GM04503 (cell line): ENCODE results near the gene ACSBG1.

Experiments
- DNase-seq: peaks from one replicate; pipeline ENCODE4 v3.0.0-alpha.2; 2012; ENCODE audit warnings: low read depth

Gene ACSBG1, protein sequence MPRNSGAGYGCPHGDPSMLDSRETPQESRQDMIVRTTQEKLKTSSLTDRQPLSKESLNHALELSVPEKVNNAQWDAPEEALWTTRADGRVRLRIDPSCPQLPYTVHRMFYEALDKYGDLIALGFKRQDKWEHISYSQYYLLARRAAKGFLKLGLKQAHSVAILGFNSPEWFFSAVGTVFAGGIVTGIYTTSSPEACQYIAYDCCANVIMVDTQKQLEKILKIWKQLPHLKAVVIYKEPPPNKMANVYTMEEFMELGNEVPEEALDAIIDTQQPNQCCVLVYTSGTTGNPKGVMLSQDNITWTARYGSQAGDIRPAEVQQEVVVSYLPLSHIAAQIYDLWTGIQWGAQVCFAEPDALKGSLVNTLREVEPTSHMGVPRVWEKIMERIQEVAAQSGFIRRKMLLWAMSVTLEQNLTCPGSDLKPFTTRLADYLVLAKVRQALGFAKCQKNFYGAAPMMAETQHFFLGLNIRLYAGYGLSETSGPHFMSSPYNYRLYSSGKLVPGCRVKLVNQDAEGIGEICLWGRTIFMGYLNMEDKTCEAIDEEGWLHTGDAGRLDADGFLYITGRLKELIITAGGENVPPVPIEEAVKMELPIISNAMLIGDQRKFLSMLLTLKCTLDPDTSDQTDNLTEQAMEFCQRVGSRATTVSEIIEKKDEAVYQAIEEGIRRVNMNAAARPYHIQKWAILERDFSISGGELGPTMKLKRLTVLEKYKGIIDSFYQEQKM

DNA sequence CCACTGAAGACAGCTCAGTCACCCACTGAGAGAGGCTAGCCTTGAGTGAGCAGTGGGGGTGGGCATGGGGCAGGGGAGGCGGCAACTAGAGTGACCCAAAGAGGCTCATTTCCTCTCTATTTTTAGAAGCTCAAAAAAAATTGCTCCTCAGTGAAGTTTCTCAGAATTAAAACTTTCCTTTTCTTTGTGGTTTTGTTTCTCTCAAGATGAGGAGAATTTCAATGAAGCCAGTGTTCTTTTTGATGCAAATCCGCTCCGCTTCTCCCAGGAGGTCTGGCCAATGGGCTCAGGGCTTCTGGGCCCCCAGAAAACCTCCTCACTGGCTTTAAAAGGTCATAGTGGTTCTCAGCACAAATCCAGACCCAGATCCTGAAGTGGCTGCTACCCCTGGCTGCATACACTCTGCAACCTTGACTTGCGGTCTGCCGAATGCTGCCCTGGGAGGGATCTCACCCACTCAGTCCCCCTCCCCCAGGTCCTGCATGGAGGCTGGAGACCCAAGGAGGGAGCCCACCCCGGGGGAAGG, at the start of gene ACSBG1:
Gene ACSBG1, minus strand, starts transcription at position 51 of the 526 bp plus-strand sequence. CDS start 64 bp downstream, outside the sequence.
- DNase-seq, result no peak

DNA sequence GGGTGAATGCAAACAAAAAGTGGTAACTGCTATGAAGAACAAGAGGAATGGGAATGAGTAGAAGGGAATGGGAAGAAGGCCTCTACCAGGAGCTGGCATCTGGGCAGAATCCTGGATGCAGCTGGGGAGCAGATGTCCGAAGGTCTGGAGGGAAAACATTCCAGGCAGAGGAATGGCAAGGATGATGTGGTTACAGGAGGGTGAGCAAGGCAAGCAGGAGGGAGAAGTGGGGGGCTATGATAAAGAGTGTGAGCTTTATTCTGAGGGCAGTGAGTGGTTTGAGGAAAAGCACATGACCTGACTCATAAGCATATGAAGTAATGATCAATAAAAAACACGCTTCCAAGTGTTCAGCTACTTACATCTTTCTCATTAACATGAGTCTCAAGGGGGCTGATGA, 48.0 kb upstream of the ACSBG1 start:
- DNase-seq, result no peak

DNA sequence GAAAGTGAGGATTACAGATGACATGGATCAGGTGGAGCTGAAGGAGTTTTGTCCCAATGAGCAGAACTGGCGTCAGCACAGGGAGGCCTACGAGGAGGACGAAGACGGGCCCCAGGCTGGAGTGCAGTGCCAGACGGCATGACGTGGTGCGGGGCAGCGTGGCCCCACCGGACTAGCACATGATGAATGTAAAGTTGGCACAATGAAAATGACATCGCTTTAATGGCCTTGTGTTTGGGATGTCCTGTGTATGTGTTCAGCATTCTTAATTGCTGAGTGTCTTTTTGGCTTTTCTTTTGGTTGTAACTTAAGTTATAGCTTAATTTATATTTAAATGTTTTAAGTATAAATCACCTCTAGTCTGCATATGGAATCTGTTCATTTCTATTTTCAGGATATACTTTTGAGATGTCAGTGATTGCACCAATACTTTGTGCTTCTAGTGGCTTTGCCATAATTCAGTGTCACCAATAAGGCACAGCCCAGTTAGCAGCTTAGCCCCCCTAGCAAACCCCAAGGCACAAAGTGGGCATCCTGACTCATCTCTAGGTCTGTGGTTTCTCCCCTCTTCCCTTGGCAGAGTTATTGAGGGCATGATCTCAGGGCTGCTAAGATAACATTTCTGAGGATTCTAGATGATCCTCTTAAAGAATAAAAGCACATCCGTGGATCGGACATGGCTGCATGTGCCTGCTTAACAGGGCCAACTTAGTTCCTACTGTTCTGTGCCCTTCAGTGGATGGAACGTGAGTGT, 46.1 kb upstream of the ACSBG1 start:
- DNase-seq, result no peak

DNA sequence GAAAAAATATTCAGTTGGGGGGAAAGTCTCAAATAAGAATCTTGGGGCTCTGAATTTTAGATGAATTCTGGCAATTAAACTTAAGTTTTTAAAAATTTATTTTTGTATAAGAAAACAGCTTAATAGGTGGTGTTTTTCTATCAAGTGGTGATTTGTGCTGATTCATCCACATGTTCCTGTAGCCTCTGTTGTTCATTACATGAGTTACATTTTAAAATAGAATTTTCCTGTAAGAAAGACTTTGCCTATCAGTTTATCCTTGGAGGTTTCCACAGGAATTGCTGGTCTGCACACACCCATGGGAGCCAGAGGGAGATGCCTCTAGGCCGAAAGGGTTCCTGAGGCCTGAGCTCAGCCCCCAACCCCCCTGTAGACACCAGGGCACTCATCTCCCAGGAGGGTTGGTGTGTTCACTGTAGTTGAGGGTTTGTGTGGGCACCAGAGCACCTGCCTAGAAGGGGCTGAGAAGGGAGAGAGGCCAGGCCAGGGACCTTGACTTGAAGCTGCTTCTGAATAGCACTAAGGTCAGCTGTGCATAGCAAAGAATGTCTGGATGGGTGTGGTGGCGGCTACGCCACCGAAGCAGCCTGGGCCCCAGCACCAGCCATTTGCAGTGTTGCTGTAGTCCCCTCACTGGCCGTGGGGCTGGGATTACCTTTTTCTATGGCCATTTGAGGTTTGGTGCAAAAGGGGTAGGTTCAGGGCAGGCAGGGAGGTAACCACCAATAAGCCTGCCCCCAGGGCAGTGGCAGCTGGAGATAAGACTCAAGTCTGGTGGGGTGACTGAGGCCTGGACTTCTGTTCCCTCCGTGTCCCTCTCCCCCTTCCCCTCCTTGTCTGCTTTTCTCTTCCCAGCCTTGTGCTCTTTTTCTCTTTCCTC, 41.9 kb upstream of the ACSBG1 start:
- no peak for DNase-seq

DNA sequence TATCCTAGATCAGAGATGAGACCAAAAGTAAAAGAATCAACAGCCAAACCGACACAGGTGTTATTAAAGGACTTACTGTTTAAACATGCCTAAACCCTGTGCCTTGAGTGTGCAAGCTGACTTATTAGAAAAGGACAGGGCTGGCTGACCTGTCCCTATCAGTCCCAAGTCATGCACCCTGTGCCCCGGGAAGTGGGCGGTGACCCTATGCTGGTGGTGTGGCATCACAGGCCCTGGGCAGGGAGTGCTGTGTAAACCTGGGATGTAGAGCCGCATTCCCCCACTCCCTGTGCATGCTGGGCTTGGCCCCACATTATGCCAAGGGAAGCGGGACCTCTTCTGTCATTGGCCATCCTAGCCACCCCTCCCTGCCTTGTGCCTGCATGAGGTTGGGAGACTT, 40.6 kb upstream of the ACSBG1 start:
- DNase-seq, result no peak

DNA sequence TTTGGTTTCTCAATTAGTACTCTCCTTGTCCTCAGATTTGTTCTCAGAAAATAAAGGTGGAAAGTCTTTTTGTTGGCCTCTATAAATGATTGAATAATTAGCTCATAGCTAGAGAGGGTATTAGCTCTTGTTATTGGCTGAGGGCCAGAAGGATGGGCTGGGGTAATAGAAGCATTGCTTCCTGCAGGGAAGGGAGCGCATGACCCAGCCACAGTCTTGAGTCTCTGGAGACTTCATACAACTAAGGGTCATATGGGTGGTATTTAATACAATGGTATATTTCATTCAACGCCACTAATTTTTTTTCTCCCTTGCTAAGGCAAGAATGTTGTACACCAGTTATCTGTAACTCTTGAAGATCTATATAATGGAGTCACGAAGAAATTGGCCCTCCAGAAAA, 38.4 kb upstream of the ACSBG1 start:
- no peak for DNase-seq

DNA sequence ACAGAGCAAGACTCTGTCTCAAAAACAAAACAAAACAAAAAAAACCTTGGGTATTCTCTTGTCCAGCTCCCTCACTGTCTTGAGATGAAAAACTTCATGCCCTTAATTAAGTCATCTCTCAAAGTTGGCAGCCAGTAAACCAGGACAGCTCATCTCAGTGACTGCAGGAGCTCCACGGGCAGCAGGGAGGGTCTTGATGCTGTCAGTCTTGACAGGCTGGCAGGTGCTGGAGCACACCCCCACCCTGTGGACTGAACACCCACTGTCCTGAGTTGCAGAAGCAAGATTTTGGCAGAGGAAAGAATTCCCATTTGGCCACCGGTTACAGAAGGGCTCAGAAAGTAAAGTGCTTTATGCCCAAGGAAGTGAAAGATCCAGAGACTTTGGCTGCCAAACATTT, 38.0 kb upstream of the ACSBG1 start:
- DNase-seq, result no peak

DNA sequence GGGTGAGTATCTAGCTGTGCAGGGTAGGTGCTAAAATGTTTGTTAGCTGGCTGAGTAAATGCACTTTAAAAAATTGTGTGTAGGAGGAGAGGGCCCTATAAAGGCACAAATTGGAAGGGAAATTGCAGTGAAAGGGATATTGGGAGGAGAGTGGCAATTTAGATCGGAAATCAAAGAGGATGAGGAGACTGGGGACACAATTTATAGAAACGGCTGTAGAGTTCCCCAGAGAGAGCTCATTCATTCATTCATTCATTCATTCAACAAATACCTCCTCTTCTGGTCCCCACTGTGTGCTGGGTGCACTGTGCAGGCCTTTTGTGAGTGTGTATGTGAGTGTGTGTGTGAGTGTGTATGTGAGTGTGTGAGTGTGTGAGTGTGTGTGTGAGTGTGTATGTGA, 32.4 kb upstream of the ACSBG1 start:
- no peak for DNase-seq

DNA sequence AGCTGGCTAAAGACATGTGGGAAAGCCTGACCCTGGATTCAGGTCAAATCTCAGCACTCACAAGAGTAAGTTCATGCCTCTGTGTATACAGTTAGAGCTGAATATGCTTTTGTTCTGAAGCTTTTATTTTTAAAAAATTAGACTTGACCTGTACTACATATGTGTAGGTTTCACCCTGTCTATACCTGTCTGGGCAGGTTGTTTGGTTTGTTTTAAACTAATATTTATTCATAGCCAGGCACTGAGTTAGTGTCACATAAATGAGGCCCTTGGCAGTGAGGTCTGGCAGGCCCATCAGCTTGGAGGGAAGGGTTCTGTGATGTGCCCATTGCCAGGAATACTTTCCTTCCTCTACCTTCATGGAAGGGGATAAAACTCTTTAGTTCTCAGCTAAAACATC, 31.9 kb upstream of the ACSBG1 start:
- DNase-seq, result no peak

DNA sequence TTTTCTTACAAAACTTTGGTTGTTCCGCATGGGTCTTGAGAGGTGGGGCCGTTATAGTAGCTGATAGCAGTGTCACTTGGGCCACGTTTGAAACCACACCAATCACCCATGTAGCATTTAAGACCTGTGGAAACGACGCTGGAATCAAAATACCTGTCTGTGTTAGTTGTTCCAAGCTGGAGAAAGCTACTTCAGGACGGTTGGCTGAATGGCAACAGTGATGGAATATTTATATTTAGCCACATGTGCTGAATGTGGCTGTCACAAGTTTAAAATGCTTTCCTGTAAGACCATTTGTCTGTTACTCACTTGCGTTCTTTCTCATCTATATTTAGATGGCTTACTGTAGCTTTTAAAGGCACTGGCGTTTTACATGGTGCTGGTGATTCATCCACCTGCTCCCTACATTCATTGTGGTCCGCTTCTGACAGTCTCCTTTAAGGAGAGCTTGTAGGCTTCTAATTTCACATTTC, 31.4 kb upstream of the ACSBG1 start:
- DNase-seq, result no peak

DNA sequence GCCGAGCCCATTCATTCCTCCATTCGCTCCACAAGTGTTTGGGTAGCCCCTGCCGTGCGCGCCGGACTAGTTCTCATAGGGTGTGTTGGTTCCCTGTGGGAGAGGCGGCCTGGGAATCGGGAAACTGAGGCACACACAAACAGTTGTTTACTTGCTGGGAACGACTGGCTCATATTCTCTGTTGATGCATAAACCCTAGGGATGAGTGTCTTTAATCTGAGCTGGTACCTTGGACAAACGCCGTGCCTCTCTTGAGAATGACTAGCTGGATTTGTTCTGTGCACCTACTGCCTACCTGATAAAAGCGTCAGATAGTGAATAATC, 30.7 kb upstream of the ACSBG1 start:
- DNase-seq, result no peak

DNA sequence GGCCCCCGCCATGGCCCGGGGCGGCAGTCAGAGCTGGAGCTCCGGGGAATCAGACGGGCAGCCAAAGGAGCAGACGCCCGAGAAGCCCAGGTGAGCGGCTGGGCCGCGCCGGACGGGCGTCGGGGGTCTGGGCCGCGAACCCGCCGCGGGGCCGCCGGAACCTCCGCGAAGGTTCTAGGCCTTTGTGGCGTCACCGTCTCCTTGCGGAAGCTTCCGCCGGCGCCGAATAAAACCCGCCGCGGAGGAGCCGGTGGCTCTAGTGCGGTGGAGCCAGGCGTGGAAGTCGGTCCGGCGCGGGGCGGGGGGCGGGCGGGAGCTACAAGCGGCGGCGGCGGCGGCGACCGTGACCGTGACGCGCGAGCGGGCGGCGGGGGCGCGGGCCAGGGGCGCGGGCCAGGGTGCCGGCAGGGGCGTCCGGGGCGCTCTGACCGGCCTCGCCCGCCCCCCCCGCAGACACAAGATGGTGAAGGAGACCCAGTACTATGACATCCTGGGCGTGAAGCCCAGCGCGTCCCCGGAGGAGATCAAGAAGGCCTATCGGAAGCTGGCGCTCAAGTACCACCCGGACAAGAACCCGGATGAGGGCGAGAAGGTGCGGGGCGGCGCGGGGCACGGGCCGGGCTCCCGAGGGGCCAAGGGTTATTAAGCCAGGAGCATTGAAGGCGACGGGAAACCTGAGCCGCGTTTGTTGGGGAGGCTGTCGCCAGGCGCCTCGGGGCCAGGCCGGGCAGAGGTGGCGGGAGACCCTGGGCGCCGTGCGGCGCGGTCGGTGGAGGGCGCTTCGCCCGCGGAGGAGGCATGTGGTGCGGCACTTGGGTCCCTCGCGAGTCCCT, 30.2 kb upstream of the ACSBG1 start, which contains the start of gene DNAJA4:
Gene DNAJA4, plus strand, starts transcription at position 259 of the 833 bp plus-strand sequence. Its CDS starts 202 bp downstream, at position 461.
- no peak for DNase-seq

DNA sequence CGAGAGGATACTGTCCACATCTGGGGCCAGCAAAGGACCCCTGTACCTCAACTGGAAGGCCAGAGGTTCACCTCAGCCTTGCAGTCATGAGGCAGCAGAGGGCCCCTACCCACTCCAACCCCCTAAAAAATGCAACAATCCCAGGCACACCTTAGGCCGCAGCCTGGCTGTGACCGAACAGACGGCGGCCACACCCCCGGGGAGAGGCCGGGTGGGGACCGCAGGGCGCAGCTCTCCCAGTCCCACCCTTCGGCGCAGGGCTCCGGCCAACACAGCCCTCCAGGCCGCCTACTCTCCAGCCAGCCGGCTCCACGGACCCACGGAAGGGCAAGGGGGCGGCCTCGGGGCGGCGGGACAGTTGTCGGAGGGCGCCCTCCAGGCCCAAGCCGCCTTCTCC, 29.5 kb upstream of the ACSBG1 start:
- no peak for DNase-seq

DNA sequence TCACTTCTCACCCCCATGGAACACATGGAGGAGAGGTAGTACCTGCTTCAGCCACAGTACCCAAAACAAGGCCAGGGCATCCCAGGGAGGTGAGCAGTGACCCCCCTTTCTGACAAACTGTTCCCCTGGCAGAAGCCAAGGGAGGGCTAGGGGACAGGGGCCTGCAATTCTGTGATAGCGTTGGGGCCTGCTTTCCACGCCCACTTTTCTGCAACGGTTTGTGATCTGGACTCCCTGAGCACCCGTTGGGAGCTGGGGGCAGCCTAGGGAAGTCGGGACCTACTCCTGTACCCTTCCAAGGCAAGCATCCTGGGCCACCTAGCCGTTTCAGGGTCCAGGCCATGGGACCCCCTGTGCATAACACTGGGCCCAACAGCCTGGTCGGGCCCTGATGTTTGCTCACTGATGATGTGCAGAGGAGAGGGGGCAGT, 29.0 kb upstream of the ACSBG1 start:
- no peak for DNase-seq

DNA sequence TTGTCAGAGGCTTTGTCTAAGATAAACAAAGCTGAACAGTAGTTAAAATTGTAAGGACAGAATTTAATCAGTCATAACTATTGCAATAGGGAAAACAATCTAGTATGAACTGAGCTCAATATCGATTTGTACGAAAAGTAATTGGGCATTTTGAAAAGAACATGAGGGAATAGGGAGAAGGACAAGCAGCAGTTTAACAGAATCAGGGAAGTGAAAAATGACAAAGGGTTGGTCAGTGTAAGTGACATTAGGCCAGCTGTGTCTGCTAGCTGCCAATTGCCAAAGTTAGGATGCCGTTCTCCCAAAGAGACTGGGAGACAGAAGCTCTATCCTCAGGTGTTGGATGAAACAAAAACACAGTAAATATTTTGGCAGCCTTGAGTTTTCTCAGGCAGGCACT, 26.7 kb upstream of the ACSBG1 start:
- DNase-seq, result no peak

DNA sequence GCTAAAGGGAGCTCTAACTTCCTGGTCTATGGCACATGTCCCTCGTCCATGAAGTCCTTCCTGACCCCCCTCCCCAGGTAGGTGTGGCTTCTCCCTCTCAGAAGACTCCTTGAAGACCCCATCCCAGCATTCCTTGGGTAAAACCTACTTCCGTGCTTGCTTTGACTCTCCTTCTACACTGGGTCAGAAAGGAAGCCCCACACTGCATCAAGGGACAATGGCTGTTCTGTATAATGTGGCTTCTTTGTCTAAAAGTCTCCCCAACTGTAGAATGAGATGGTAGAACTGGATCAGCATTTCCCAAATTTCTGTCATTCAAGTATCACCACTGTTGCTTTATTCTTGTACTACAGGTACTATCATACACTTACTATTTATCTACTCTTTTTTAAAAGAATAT, 26.1 kb upstream of the ACSBG1 start:
- DNase-seq, result no peak

DNA sequence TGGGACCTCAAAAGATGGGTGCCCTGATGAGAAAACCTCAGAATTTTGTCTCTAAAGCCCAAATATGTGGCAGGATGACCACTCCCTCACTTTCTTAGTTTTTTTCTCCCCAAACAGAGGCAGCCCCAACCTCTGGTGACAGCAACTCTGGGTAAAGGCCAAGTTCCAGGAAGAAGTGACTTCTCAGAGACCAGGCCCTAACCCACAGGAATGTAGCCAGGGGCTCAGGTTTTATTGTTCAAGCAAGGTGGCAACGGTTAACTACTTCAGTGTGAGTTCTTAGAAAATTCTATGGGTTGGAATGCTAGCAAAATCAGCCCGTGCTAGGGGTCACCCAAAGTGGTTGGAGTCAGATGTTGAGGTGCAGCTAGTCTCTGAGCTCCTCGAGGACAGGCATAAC, 24.9 kb upstream of the ACSBG1 start:
- no peak for DNase-seq

DNA sequence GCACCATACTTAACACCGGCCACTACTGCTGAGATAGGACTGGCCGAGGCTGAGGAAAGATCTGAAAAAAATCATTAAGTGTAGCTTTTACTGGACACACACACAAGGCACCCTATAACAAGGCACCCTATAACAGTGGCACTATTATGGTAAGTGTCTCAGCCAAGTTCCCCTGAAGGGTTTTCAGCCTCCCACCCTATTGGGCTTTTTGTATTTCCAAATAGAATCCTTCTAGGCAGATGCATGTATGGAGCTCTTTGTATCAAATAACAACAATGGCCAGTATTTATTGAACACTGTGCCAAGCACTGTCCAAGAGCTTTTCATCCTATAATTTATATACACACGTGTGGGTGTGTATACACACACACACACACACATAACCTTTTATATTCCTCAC, 23.3 kb upstream of the ACSBG1 start:
- DNase-seq, result no peak

DNA sequence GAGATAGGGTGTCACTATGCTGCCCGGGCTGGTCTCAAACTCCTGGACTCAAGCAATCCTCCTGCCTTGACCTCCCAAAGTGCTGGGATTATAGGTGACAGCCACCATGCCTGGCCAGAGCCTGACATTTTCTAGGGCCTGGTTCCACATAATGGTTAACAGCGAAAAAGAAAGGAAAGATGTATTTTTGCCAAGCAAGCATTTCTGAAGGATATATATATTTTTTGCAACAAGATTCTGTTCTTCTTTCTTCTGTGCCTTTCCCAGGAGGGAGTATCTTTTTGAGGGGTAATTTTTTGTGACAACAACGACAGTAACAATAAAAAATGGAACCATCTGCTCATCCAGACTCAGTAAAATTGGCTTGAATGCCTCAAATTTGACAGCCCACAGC, 21.7 kb upstream of the ACSBG1 start:
- no peak for DNase-seq

DNA sequence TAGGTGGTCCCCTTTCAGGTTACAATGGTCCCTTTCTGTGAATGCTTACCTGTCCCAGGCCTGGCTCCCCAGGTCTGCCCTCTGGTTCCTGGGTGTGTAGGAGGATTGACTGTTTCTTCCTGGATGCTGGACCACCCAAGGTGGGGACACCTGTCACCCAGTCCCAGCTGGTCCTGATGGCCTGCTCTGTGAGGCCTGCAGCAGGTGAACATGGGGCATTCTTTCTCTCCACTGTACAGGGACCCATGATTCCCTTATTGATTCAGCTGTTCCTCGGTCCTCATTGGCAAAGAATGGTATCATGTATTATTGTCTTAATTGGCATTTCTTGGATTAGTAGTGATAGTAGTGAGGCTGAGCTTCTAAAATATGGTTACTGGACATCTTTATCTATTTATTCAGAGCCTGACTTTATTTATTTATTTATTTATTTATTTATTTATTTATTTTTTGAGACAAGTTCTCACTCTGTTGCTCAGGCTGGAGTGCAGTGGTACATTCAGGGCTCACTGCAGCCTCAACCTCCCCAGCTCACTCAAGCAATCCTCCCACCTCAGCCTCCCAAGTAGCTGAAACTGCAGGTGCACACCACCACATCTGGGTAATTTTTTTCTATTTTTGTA, 21.2 kb upstream of the ACSBG1 start:
- no peak for DNase-seq
